WTC11 (cell line): ENCODE measurements around the gene SH3D19. TPM values are rescaled to one million over a fixed set of nuclear protein-coding genes. Genes with fewer than 3 reads are reported as not detected.

Source experiments
- ATAC-seq: fragments of 200-7000 bp; cut with Tn5 transposase; 2 replicates; pipeline ENCODE4 v1.10.0; 2021; ENCODE audit warnings: mild to moderate bottlenecking, moderate library complexity
- CTCF ChIA-PET: fragments of 300-600 bp; sonication (Branson Sonifier 250); formaldehyde crosslinking; loops from one replicate; lab custom pipeline; 2021; ENCODE audit warnings: antibody characterized with exemption; lab: Charles Lee
- POLR2A ChIA-PET: fragments of 350-600 bp; sonication (Branson Sonifier 250); formaldehyde crosslinking; loops from one replicate; lab custom pipeline; 2021; ENCODE audit warnings: antibody characterized with exemption; lab: Charles Lee
- DNase-seq: peaks from one replicate; pipeline ENCODE4 v3.0.0; 2021; ENCODE audit warnings: low spot score
- H3K27ac Mint-ChIP-seq: 2 replicates; pipeline ENCODE4 v1.8.0; 2021; ENCODE audit warnings: mixed read lengths
- H3K27me3 Mint-ChIP-seq: 2 replicates; pipeline ENCODE4 v1.8.0; 2021; ENCODE audit warnings: low read depth, mild to moderate bottlenecking, moderate library complexity, mixed read lengths
- H3K36me3 Mint-ChIP-seq: 2 replicates; pipeline ENCODE4 v1.8.0; 2021; ENCODE audit warnings: mixed read lengths
- H3K4me1 Mint-ChIP-seq: 2 replicates; pipeline ENCODE4 v1.8.0; 2022; ENCODE audit warnings: mixed read lengths
- H3K4me3 Mint-ChIP-seq: 2 replicates; pipeline ENCODE4 v1.8.0; 2021; ENCODE audit warnings: mild to moderate bottlenecking, moderate library complexity, mixed read lengths
- H3K9me3 Mint-ChIP-seq: 2 replicates; pipeline ENCODE4 v1.8.0; 2021; ENCODE audit warnings: mixed read lengths
- ATF1 ChIP-seq: sonication (generic); formaldehyde crosslinking; IDR thresholded peaks from 2 replicates; pipeline ENCODE4 v1.8.1; 2023; ENCODE audit warnings: mild to moderate bottlenecking, moderate library complexity, missing genetic modification reagents
- CBFB ChIP-seq: sonication (generic); formaldehyde crosslinking; IDR thresholded peaks from 2 replicates; pipeline ENCODE4 v1.8.1; 2022; ENCODE audit warnings: mild to moderate bottlenecking, low read depth, missing genetic modification reagents
- CREM ChIP-seq: sonication (generic); formaldehyde crosslinking; IDR thresholded peaks from 2 replicates; pipeline ENCODE4 v1.8.1; 2022; ENCODE audit warnings: mild to moderate bottlenecking, missing genetic modification reagents, moderate library complexity
- ELF4 ChIP-seq: sonication (generic); formaldehyde crosslinking; IDR thresholded peaks from 2 replicates; pipeline ENCODE4 v1.8.1; 2022; ENCODE audit warnings: low read depth, mild to moderate bottlenecking, moderate library complexity, missing genetic modification reagents
- FOXP1 ChIP-seq: sonication (generic); formaldehyde crosslinking; IDR thresholded peaks from 2 replicates; pipeline ENCODE4 v1.8.0; 2022; ENCODE audit warnings: missing genetic modification reagents, mild to moderate bottlenecking, moderate library complexity, borderline replicate concordance
- IRF2 ChIP-seq: sonication (generic); formaldehyde crosslinking; IDR thresholded peaks from 2 replicates; pipeline ENCODE4 v1.8.0; 2022; ENCODE audit warnings: low read depth, missing genetic modification reagents, borderline replicate concordance
- JAZF1 ChIP-seq: fragments of 250-450 bp; sonication (Bioruptor Pico); IDR thresholded peaks from 2 replicates; pipeline ENCODE4 v1.9.0; 2021; ENCODE audit warnings: moderate library complexity, mild to moderate bottlenecking, inconsistent platforms
- KAT7 ChIP-seq: sonication (generic); formaldehyde crosslinking; IDR thresholded peaks from 2 replicates; pipeline ENCODE4 v1.8.1; 2023; ENCODE audit warnings: missing genetic modification reagents, mild to moderate bottlenecking, borderline replicate concordance
- MYBL2 ChIP-seq: sonication (generic); formaldehyde crosslinking; IDR thresholded peaks from 2 replicates; pipeline ENCODE4 v1.8.1; 2023; ENCODE audit warnings: mild to moderate bottlenecking, moderate library complexity, missing genetic modification reagents
- NR3C1 ChIP-seq: sonication (generic); formaldehyde crosslinking; conservative IDR thresholded peaks from 2 replicates; pipeline ENCODE4 v1.8.1; 2023; ENCODE audit warnings: low read depth, mild to moderate bottlenecking, missing genetic modification reagents
- OVOL2 ChIP-seq: fragments of 250-450 bp; sonication (Bioruptor Pico); IDR thresholded peaks from 2 replicates; pipeline ENCODE4 v1.9.0; 2021; ENCODE audit warnings: mild to moderate bottlenecking, borderline replicate concordance
- RORB ChIP-seq: fragments of 250-450 bp; sonication (Bioruptor Pico); IDR thresholded peaks from 2 replicates; pipeline ENCODE4 v1.9.0; 2021; ENCODE audit warnings: mild to moderate bottlenecking
- SMAD3 ChIP-seq: sonication (generic); formaldehyde crosslinking; IDR thresholded peaks from 2 replicates; pipeline ENCODE4 v1.8.0; 2022; ENCODE audit warnings: missing genetic modification reagents, mild to moderate bottlenecking, borderline replicate concordance
- SMAD4 ChIP-seq: sonication (generic); formaldehyde crosslinking; IDR thresholded peaks from 2 replicates; pipeline ENCODE4 v1.8.0; 2022; ENCODE audit warnings: mild to moderate bottlenecking, missing genetic modification reagents
- TEAD1 ChIP-seq: sonication (generic); formaldehyde crosslinking; IDR thresholded peaks from 2 replicates; pipeline ENCODE4 v1.8.0; 2022; ENCODE audit warnings: mild to moderate bottlenecking, missing genetic modification reagents
- TEAD4 ChIP-seq: sonication (generic); formaldehyde crosslinking; IDR thresholded peaks from 2 replicates; pipeline ENCODE4 v1.8.0; 2022; ENCODE audit warnings: mild to moderate bottlenecking, missing genetic modification reagents
- ZNF121 ChIP-seq: sonication (generic); formaldehyde crosslinking; IDR thresholded peaks from 2 replicates; pipeline ENCODE4 v1.8.0; 2023; ENCODE audit warnings: missing genetic modification reagents
- ZNF423 ChIP-seq: fragments of 250-450 bp; sonication (Bioruptor Pico); IDR thresholded peaks from 2 replicates; pipeline ENCODE4 v2.1.2; 2022; ENCODE audit warnings: mild to moderate bottlenecking, moderate library complexity
- total RNA-seq: library from RNA; stranded (reverse); gene quantifications from 3 replicates; pipeline ENCODE4 v1.2.3, GENCODE V29; 2021
- TF ChIP-seq, protein P1 (sequence below): sonication (generic); formaldehyde crosslinking; IDR thresholded peaks from 2 replicates; pipeline ENCODE4 v1.8.1; 2023; ENCODE audit warnings: mild to moderate bottlenecking, missing genetic modification reagents
- TF ChIP-seq, protein P2 (sequence below): sonication (generic); formaldehyde crosslinking; IDR thresholded peaks from 2 replicates; pipeline ENCODE4 v1.8.1; 2023; ENCODE audit warnings: mild to moderate bottlenecking, moderate library complexity, missing genetic modification reagents
- TF ChIP-seq, protein P3 (sequence below): fragments of 250-450 bp; sonication (Bioruptor Pico); IDR thresholded peaks from 2 replicates; pipeline ENCODE4 v1.9.0; 2021; ENCODE audit warnings: mild to moderate bottlenecking
- TF ChIP-seq, protein P4 (sequence below): sonication (generic); formaldehyde crosslinking; IDR thresholded peaks from 2 replicates; pipeline ENCODE4 v1.8.0; 2022; ENCODE audit warnings: mild to moderate bottlenecking, missing genetic modification reagents
- TF ChIP-seq, protein P5 (sequence below): sonication (generic); formaldehyde crosslinking; IDR thresholded peaks from 2 replicates; pipeline ENCODE4 v1.8.0; 2022; ENCODE audit warnings: mild to moderate bottlenecking, missing genetic modification reagents

SH3D19 gene
- total RNA-seq, 1 experiment from 2014 or later = 41.6 TPM

DNA sequence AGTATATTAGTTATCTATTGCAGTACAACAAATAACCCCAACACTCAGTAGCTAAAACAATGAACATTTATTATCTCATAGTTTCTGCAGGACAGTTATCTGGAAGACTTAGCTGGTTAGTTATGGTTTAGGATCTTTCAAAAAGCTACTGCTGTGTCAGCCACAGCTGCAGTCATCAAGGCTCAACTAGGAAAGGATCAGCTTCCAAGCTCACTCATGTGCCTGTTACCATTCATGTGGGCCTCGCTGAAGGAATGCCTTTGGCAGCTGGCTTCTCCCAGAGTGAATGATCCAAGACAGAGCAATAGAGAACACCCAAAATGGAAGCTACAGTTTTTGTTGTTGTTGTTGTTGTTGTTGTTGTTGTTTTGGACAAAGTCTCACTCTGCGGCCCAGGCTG, 62.0 kb downstream of the SH3D19 start (continued):
- no peak for TF ChIP-seq OVOL2 (CRISPR knock-in tag)
- TF ChIP-seq, protein P1, sequence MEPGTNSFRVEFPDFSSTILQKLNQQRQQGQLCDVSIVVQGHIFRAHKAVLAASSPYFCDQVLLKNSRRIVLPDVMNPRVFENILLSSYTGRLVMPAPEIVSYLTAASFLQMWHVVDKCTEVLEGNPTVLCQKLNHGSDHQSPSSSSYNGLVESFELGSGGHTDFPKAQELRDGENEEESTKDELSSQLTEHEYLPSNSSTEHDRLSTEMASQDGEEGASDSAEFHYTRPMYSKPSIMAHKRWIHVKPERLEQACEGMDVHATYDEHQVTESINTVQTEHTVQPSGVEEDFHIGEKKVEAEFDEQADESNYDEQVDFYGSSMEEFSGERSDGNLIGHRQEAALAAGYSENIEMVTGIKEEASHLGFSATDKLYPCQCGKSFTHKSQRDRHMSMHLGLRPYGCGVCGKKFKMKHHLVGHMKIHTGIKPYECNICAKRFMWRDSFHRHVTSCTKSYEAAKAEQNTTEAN (CRISPR knock-in tag) = no peak

DNA sequence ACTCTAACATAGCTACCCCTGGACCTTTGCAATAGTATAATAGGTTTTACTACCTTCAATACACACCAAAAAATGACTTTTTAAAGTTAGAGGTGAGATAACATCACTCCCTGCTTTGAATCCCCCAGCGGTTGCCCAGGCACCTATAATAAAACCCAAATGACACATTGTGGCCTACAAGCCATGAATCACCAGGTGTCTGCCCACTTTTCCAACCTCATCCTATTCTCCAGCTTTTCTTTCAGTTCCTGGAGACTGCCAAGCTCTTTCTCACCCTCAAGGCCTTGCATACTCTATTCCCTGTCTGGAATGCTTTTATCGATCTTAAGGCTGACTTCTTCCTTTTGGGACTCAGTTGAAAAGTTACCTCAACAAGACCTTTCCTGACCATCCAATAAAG, 64.9 kb downstream of the SH3D19 start:
- H3K27me3 Mint-ChIP-seq = no peaks in the 10 kb centered on the region
- DNase-seq (no peak), ATAC-seq (no peak)
- POLR2A ChIA-PET = no interaction called here
- no peaks in the 10 kb centered on the region for H3K4me1 Mint-ChIP-seq
- TF ChIP-seq, protein P2, sequence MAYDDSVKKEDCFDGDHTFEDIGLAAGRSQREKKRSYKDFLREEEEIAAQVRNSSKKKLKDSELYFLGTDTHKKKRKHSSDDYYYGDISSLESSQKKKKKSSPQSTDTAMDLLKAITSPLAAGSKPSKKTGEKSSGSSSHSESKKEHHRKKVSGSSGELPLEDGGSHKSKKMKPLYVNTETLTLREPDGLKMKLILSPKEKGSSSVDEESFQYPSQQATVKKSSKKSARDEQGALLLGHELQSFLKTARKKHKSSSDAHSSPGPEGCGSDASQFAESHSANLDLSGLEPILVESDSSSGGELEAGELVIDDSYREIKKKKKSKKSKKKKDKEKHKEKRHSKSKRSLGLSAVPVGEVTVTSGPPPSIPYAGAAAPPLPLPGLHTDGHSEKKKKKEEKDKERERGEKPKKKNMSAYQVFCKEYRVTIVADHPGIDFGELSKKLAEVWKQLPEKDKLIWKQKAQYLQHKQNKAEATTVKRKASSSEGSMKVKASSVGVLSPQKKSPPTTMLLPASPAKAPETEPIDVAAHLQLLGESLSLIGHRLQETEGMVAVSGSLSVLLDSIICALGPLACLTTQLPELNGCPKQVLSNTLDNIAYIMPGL = no peak
- TF ChIP-seq TEAD4 (CRISPR knock-in tag) (no peak), FOXP1 (CRISPR knock-in tag) (no peak), KAT7 (CRISPR knock-in tag) (no peak), CREM (no peak), ZNF423 (CRISPR knock-in tag) (no peak), RORB (CRISPR knock-in tag) (no peak), SMAD3 (CRISPR knock-in tag) (no peak), NR3C1 (no peak), ATF1 (no peak), IRF2 (CRISPR knock-in tag) (no peak), MYBL2 (CRISPR knock-in tag) (no peak), JAZF1 (no peak), TEAD1 (CRISPR knock-in tag) (no peak)
- TF ChIP-seq, protein P3, sequence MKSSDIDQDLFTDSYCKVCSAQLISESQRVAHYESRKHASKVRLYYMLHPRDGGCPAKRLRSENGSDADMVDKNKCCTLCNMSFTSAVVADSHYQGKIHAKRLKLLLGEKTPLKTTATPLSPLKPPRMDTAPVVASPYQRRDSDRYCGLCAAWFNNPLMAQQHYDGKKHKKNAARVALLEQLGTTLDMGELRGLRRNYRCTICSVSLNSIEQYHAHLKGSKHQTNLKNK (CRISPR knock-in tag) = no peak
- TF ChIP-seq, protein P4, sequence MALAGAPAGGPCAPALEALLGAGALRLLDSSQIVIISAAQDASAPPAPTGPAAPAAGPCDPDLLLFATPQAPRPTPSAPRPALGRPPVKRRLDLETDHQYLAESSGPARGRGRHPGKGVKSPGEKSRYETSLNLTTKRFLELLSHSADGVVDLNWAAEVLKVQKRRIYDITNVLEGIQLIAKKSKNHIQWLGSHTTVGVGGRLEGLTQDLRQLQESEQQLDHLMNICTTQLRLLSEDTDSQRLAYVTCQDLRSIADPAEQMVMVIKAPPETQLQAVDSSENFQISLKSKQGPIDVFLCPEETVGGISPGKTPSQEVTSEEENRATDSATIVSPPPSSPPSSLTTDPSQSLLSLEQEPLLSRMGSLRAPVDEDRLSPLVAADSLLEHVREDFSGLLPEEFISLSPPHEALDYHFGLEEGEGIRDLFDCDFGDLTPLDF (CRISPR knock-in tag) = no peak
- CTCF ChIA-PET = no interaction called here
- no peak overlapping the region for H3K4me3 Mint-ChIP-seq
- H3K36me3 Mint-ChIP-seq = peaks cover 15% of the 10 kb centered on the region
- H3K9me3 Mint-ChIP-seq = peaks cover 9% of the 10 kb centered on the region; the same call in 1 of the 2 replicates
- no peak overlapping the region for H3K27ac Mint-ChIP-seq

DNA sequence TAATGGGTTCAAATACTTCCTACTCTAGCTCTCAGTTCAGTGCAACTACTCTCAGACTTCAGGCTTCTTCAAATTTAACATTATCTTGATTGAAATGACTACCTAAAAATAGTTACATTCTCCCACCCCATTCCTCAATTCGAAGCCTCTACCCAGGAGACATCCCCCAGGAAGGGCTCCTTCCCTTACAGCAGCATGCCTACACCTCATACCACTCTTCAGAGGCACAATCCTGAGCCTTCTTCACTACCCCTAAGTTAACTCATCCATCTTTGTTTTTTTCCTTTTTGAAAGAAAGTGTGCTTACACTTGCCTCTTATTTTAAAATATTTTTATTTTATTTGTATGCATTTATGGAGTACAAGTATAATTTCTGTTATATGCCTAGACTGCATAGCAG, 65.7 kb downstream of the SH3D19 start:
- Mint-ChIP-seq H3K4me1 (no peaks in the 10 kb centered on the region), H3K36me3 (peaks cover 15% of the 10 kb centered on the region)
- ATAC-seq = no peak
- POLR2A ChIA-PET = no interaction called here
- TF ChIP-seq SMAD4 = no peak
- no peak for TF ChIP-seq CBFB (CRISPR knock-in tag)
- no peak for TF ChIP-seq ZNF121 (CRISPR knock-in tag)
- no peak for TF ChIP-seq JAZF1
- TF ChIP-seq, protein P5, sequence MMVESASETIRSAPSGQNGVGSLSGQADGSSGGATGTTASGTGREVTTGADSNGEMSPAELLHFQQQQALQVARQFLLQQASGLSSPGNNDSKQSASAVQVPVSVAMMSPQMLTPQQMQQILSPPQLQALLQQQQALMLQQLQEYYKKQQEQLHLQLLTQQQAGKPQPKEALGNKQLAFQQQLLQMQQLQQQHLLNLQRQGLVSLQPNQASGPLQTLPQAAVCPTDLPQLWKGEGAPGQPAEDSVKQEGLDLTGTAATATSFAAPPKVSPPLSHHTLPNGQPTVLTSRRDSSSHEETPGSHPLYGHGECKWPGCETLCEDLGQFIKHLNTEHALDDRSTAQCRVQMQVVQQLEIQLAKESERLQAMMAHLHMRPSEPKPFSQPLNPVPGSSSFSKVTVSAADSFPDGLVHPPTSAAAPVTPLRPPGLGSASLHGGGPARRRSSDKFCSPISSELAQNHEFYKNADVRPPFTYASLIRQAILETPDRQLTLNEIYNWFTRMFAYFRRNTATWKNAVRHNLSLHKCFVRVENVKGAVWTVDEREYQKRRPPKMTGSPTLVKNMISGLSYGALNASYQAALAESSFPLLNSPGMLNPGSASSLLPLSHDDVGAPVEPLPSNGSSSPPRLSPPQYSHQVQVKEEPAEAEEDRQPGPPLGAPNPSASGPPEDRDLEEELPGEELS = no peak
- no peak for TF ChIP-seq ELF4 (CRISPR knock-in tag)
- TF ChIP-seq, all 79 proteins: peak for 0
- Mint-ChIP-seq H3K27me3 (no peaks in the 10 kb centered on the region), H3K4me3 (no peak overlapping the region), H3K27ac (no peak overlapping the region), H3K9me3 (peaks cover 9% of the 10 kb centered on the region; the same call in 1 of the 2 replicates)
- CTCF ChIA-PET = no interaction called here
- DNase-seq = no peak
